ENCODE results near the gene PPHLN1.
A peak's percentile ranks its signal among the peaks of the same experiment; 100 is the strongest.

Gene PPHLN1

GRCh38 chr12:42362647-42363260 is 36.8 kb downstream of the PPHLN1 start:
- no peak overlapping the region for H3K27ac ChIP-seq
- no peak overlapping the region for H3K4me3 ChIP-seq (ENCODE audit: low read depth, low read length)
- H3K9me3 ChIP-seq (ENCODE audit: severe bottlenecking), result no peaks in the 10 kb centered on the region
- no peaks in the 10 kb centered on the region for H3K27me3 ChIP-seq (ENCODE audit: insufficient read depth, low read depth, severe bottlenecking)
- peaks cover 1% of the 10 kb centered on the region; the same call in 1 of the 2 replicates for H3K36me3 ChIP-seq
- TF ChIP-seq CTCF (IDR thresholded peaks at IDR 0.05; ENCODE audit: low read depth, low read length), result no peak
- DNase-seq, result no peak

GRCh38 chr12:42364692-42365091 is 38.7 kb downstream of the PPHLN1 start:
- no peak overlapping the region for H3K4me3 ChIP-seq (ENCODE audit: low read depth, low read length)
- H3K27ac ChIP-seq, result no peak overlapping the region
- H3K36me3 ChIP-seq, result no peaks in the 10 kb centered on the region
- no peaks in the 10 kb centered on the region for H3K27me3 ChIP-seq (ENCODE audit: insufficient read depth, low read depth, severe bottlenecking)
- H3K9me3 ChIP-seq (ENCODE audit: severe bottlenecking), result no peaks in the 10 kb centered on the region
- no peak for DNase-seq
- TF ChIP-seq CTCF (IDR thresholded peaks at IDR 0.05; ENCODE audit: low read depth, low read length), result no peak

GRCh38 chr12:42365486-42365885 is 39.5 kb downstream of the PPHLN1 start:
- no peak for TF ChIP-seq CTCF (IDR thresholded peaks at IDR 0.05; ENCODE audit: low read depth, low read length)

GRCh38 chr12:42370013-42370412 is 44.0 kb downstream of the PPHLN1 start:
- Histone ChIP-seq H3K4me3 (ENCODE audit: low read depth, low read length) (no peak overlapping the region), H3K9me3 (ENCODE audit: severe bottlenecking) (no peaks in the 10 kb centered on the region), H3K27me3 (ENCODE audit: insufficient read depth, low read depth, severe bottlenecking) (no peaks in the 10 kb centered on the region), H3K27ac (no peak overlapping the region), H3K36me3 (no peaks in the 10 kb centered on the region)
- DNase-seq, result no peak
- no peak for TF ChIP-seq CTCF (IDR thresholded peaks at IDR 0.05; ENCODE audit: low read depth, low read length)

More at GRCh38 chr12:42365486-42365885, 39.5 kb downstream of the PPHLN1 start:
- no peaks in the 10 kb centered on the region for H3K9me3 ChIP-seq (ENCODE audit: severe bottlenecking)
- no peaks in the 10 kb centered on the region for H3K27me3 ChIP-seq (ENCODE audit: insufficient read depth, low read depth, severe bottlenecking)
- no peak overlapping the region for H3K4me3 ChIP-seq (ENCODE audit: low read depth, low read length)
- no peak overlapping the region for H3K27ac ChIP-seq
- no peaks in the 10 kb centered on the region for H3K36me3 ChIP-seq
- DNase-seq, result peak; percentile 26

GRCh38 chr12:42372154-42372791 is 46.3 kb downstream of the PPHLN1 start:
- H3K9me3 ChIP-seq (ENCODE audit: severe bottlenecking), result no peaks in the 10 kb centered on the region
- H3K27ac ChIP-seq, result no peak overlapping the region
- H3K36me3 ChIP-seq, result no peaks in the 10 kb centered on the region; the same call in 1 of the 2 replicates
- H3K27me3 ChIP-seq (ENCODE audit: insufficient read depth, low read depth, severe bottlenecking), result no peaks in the 10 kb centered on the region
- no peak overlapping the region for H3K4me3 ChIP-seq (ENCODE audit: low read depth, low read length)
- peak; percentile 71 for TF ChIP-seq CTCF (IDR thresholded peaks at IDR 0.05; ENCODE audit: low read depth, low read length)
- peak; percentile 30 for DNase-seq
